H9 (cell line): ENCODE measurements around the gene WDR88. TPM values are rescaled to one million over a fixed set of nuclear protein-coding genes. Genes with fewer than 3 reads are reported as not detected.
A peak's percentile ranks its signal among the peaks of the same experiment; 100 is the strongest.

Source experiments
- DNase-seq: peaks from one replicate; pipeline ENCODE4 v3.0.0-alpha.2; 2017
- H2AFZ ChIP-seq: one replicate; pipeline ENCODE4 v1.6.1; 2013; ENCODE audit warnings: mild to moderate bottlenecking, low read length, control low read depth, moderate library complexity
- H2AK5ac ChIP-seq: 2 replicates; pipeline ENCODE4 v1.6.1; 2013; ENCODE audit warnings: low read length, control low read depth, mixed read lengths; ENCODE audit not compliant: insufficient read length
- H2BK120ac ChIP-seq: one replicate; pipeline ENCODE4 v1.6.1; 2013; ENCODE audit warnings: low read depth, mild to moderate bottlenecking, low read length, control low read depth, inconsistent platforms; ENCODE audit not compliant: poor library complexity, severe bottlenecking
- H2BK12ac ChIP-seq: 2 replicates; pipeline ENCODE4 v1.6.1; 2013; ENCODE audit warnings: low read length, control low read depth, mixed read lengths, low read depth; ENCODE audit not compliant: insufficient read length
- H2BK15ac ChIP-seq: 2 replicates; pipeline ENCODE4 v1.6.1; 2013; ENCODE audit warnings: low read depth, low read length, control low read depth
- H2BK20ac ChIP-seq: one replicate; pipeline ENCODE4 v1.6.1; 2013; ENCODE audit warnings: low read depth, mild to moderate bottlenecking, low read length, control low read depth, inconsistent platforms; ENCODE audit not compliant: poor library complexity, severe bottlenecking
- H2BK5ac ChIP-seq: 2 replicates; pipeline ENCODE4 v1.6.1; 2013; ENCODE audit warnings: low read length, control low read depth, mixed read lengths; ENCODE audit not compliant: insufficient read length
- H3K14ac ChIP-seq: 2 replicates; pipeline ENCODE4 v1.6.1; 2013; ENCODE audit warnings: low read length, control low read depth; ENCODE audit not compliant: insufficient read depth
- H3K18ac ChIP-seq: 2 replicates; pipeline ENCODE4 v1.6.1; 2013; ENCODE audit warnings: low read depth, mild to moderate bottlenecking, mixed read lengths, low read length, control low read depth; ENCODE audit not compliant: insufficient read length
- H3K23ac ChIP-seq: 2 replicates; pipeline ENCODE4 v1.6.1; 2013; ENCODE audit warnings: low read length, control low read depth, mixed read lengths, low read depth; ENCODE audit not compliant: insufficient read length
- H3K23me2 ChIP-seq: 2 replicates; pipeline ENCODE4 v1.6.1; 2013; ENCODE audit warnings: low read depth, mild to moderate bottlenecking, mixed read lengths, low read length, control low read depth; ENCODE audit not compliant: insufficient read length, poor library complexity, severe bottlenecking
- H3K27ac ChIP-seq: 2 replicates; pipeline ENCODE4 v1.5.1; 2013; ENCODE audit warnings: low read length, control low read depth, mixed read lengths, low read depth; ENCODE audit not compliant: insufficient read length
- H3K27me3 ChIP-seq: 2 replicates; pipeline ENCODE4 v1.6.1; 2013; ENCODE audit warnings: low read length, control low read depth, inconsistent platforms; ENCODE audit not compliant: insufficient read depth
- H3K4ac ChIP-seq: 2 replicates; pipeline ENCODE4 v1.6.1; 2013; ENCODE audit warnings: low read depth, mild to moderate bottlenecking, control low read depth, inconsistent platforms, low read length, moderate library complexity
- H3K4me1 ChIP-seq: 2 replicates; pipeline ENCODE4 v1.6.1; 2013; ENCODE audit warnings: low read length, control low read depth, inconsistent platforms; ENCODE audit not compliant: insufficient read depth
- H3K4me2 ChIP-seq: 2 replicates; pipeline ENCODE4 v1.6.1; 2013; ENCODE audit warnings: low read length, control low read depth, mixed read lengths; ENCODE audit not compliant: insufficient read length, insufficient read depth
- H3K56ac ChIP-seq: 2 replicates; pipeline ENCODE4 v1.6.1; 2013; ENCODE audit warnings: low read depth, mild to moderate bottlenecking, mixed read lengths, low read length, control low read depth; ENCODE audit not compliant: insufficient read length
- H3K79me1 ChIP-seq: 2 replicates; pipeline ENCODE4 v1.6.1; 2013; ENCODE audit warnings: low read depth, mild to moderate bottlenecking, moderate library complexity, low read length, control low read depth, inconsistent platforms; ENCODE audit not compliant: insufficient read depth, poor library complexity, severe bottlenecking
- H3K79me2 ChIP-seq: 2 replicates; pipeline ENCODE4 v1.6.1; 2013; ENCODE audit warnings: low read length, control low read depth, inconsistent platforms; ENCODE audit not compliant: insufficient read depth
- H3K9ac ChIP-seq: 2 replicates; pipeline ENCODE4 v1.6.1; 2013; ENCODE audit warnings: low read length, control low read depth, mixed read lengths; ENCODE audit not compliant: insufficient read length; ENCODE audit errors: extremely low read depth
- H3K9me3 ChIP-seq: one replicate; pipeline ENCODE4 v1.6.1; 2013; ENCODE audit warnings: low read depth, low read length, inconsistent platforms; ENCODE audit not compliant: control insufficient read depth
- H3T11ph ChIP-seq: one replicate; pipeline ENCODE4 v1.6.1; 2013; ENCODE audit warnings: mild to moderate bottlenecking, low read length, control low read depth, inconsistent platforms
- H4K20me1 ChIP-seq: one replicate; pipeline ENCODE4 v1.6.1; 2013; ENCODE audit not compliant: control insufficient read depth, insufficient read length, insufficient read depth
- H4K5ac ChIP-seq: 2 replicates; pipeline ENCODE4 v1.6.1; 2013; ENCODE audit warnings: low read depth, mild to moderate bottlenecking, mixed read lengths, low read length, control low read depth; ENCODE audit not compliant: insufficient read length
- H4K8ac ChIP-seq: replicated peaks from 2 replicates; pipeline ENCODE4 v1.6.1; 2013; ENCODE audit warnings: low read length, control low read depth, mixed read lengths, low read depth; ENCODE audit not compliant: insufficient read length
- H4K91ac ChIP-seq: 2 replicates; pipeline ENCODE4 v1.6.1; 2013; ENCODE audit warnings: low read depth, mild to moderate bottlenecking, moderate library complexity, mixed read lengths, low read length, control low read depth; ENCODE audit not compliant: insufficient read length
- H3K27ac Mint-ChIP-seq, 3 experiments: 2 replicates in 2 of 3; 3 replicates in 1 of 3; pipeline ENCODE4 v1.8.0; 2020 to 2021; ENCODE audit warnings: mixed read lengths in 3 of 3, mild to moderate bottlenecking in 1 of 3, moderate library complexity in 1 of 3
- H3K27me3 Mint-ChIP-seq: 2 replicates; pipeline ENCODE4 v1.8.0; 2021; ENCODE audit warnings: low read depth, mild to moderate bottlenecking, moderate library complexity, mixed read lengths
- H3K36me3 Mint-ChIP-seq, 3 experiments: 2 replicates in 2 of 3; 3 replicates in 1 of 3; pipeline ENCODE4 v1.8.0; 2020 to 2021; ENCODE audit warnings: low read depth in 3 of 3, mixed read lengths in 3 of 3; ENCODE audit not compliant: insufficient read depth in 1 of 3
- H3K4me1 Mint-ChIP-seq, 2 experiments: 2 replicates each; pipeline ENCODE4 v1.8.0; 2020; ENCODE audit warnings: mixed read lengths in 2 of 2
- H3K4me3 Mint-ChIP-seq, 2 experiments: 2 replicates in 1 of 2; 3 replicates in 1 of 2; pipeline ENCODE4 v1.8.0; 2020 to 2021; ENCODE audit warnings: mild to moderate bottlenecking in 2 of 2, mixed read lengths in 2 of 2, moderate library complexity in 1 of 2
- H3K9me3 Mint-ChIP-seq, 2 experiments: 2 replicates in 1 of 2; 3 replicates in 1 of 2; pipeline ENCODE4 v1.8.0; 2020; ENCODE audit warnings: mild to moderate bottlenecking in 2 of 2, mixed read lengths in 2 of 2, moderate library complexity in 1 of 2
- CTCF ChIP-seq: fragments of 200-600 bp; sonication (generic); conservative IDR thresholded peaks from 3 replicates; pipeline ENCODE4 v1.8.0; 2021; ENCODE audit warnings: antibody characterized with exemption, mild to moderate bottlenecking
- WGBS: extraction: QIAGEN DNeasy Blood & Tissue Kit; methylation state at CpG from one replicate; pipeline ENCODE4 v1.1.7; 2013; ENCODE audit warnings: missing lambda C conversion rate, low lambda C conversion rate, mixed read lengths; ENCODE audit not compliant: insufficient read length; ENCODE audit errors: extremely low coverage; 5-methylcytosine and 5-hydroxymethylcytosine counted together
- total RNA-seq: library from RNA; stranded (reverse); gene quantifications from 2 replicates; pipeline ENCODE4 v1.2.1, GENCODE V29; 2021

The WDR88 gene
- total RNA-seq, 1 experiment from 2014 or later, result not detected

- no peaks in the 10 kb centered on the region for H3K23me2 ChIP-seq
- H3K4me1 ChIP-seq, result no peaks in the 10 kb centered on the region
- H3K4me2 ChIP-seq, result peak overlapping the region; percentile 63
- no peak overlapping the region for H3K18ac ChIP-seq
- H4K5ac ChIP-seq, result no peak overlapping the region
- WGBS, result no CpG with 5 or more reads among the region's 38 CpGs
- H3K27ac ChIP-seq, result no peak overlapping the region
- peaks cover 0 to 15% (median 12%) of the 10 kb centered on the region in 3 experiments; a peak in 5 of 7 replicates for H3K36me3 Mint-ChIP-seq
- no peak overlapping the region for H3K56ac ChIP-seq
- peak; percentile 40; the same call in 2 of the 3 replicates for TF ChIP-seq CTCF
- no peak overlapping the region for H3K9ac ChIP-seq
- H3K79me1 ChIP-seq, result no peaks in the 10 kb centered on the region
- no peak overlapping the region for H4K91ac ChIP-seq
- H4K8ac ChIP-seq, result no peak overlapping the region
- H2BK120ac ChIP-seq, result no peak overlapping the region
- H3K14ac ChIP-seq, result no peak overlapping the region
- no peak overlapping the region for H2BK15ac ChIP-seq
- DNase-seq, result peak; percentile 63
- H3K4me1 Mint-ChIP-seq, result peaks cover 9 to 12% of the 10 kb centered on the region in 2 experiments
- no peak overlapping the region for H2BK5ac ChIP-seq
- H3K4ac ChIP-seq, result no peak overlapping the region
- no peak overlapping the region for H3K27ac Mint-ChIP-seq
- H3K4me3 Mint-ChIP-seq, result peak overlapping the region in 1 of 2 experiments; percentile 42; a peak in 2 of 5 replicates
- H3K27me3 ChIP-seq, result no peaks in the 10 kb centered on the region
- no peak overlapping the region for H3T11ph ChIP-seq
- H2BK20ac ChIP-seq, result no peak overlapping the region
- H3K9me3 Mint-ChIP-seq, result no peaks in the 10 kb centered on the region; a peak in 1 of 5 replicates
- no peak overlapping the region for H2AFZ ChIP-seq
- no peak overlapping the region for H2BK12ac ChIP-seq
- H3K23ac ChIP-seq, result no peak overlapping the region
- no peaks in the 10 kb centered on the region for H3K79me2 ChIP-seq
- H4K20me1 ChIP-seq, result no peaks in the 10 kb centered on the region
- H3K9me3 ChIP-seq, result no peaks in the 10 kb centered on the region
- H2AK5ac ChIP-seq, result no peak overlapping the region
- H3K27me3 Mint-ChIP-seq, result no peaks in the 10 kb centered on the region
These were observed 2.7 kb downstream of the WDR88 start for GRCh38 chr19:33134571-33135041.
